Keratinocyte (primary cell): ENCODE data around the gene PTBP3. TPM values are rescaled to one million over a fixed set of nuclear protein-coding genes. Genes with fewer than 3 reads are reported as not detected.

ENCODE experiments used
- DNase-seq: peaks from one replicate; pipeline ENCODE4 v3.0.0-alpha.2; 2011; ENCODE audit warnings: low read depth, missing footprints, low spot score
- FAIRE-seq: peaks from 2 replicates; lab custom pipeline; 2011; peaks lifted over from hg19 to GRCh38; lab: Jason Lieb, UNC
- H2AFZ ChIP-seq: 2 replicates; pipeline ENCODE4 v1.6.0; 2012; ENCODE audit warnings: low read length, control low read depth, inconsistent platforms; ENCODE audit not compliant: control insufficient read depth
- H3K27ac ChIP-seq: 2 replicates; pipeline ENCODE4 v1.5.1; 2011; ENCODE audit warnings: low read length; ENCODE audit not compliant: control insufficient read depth, insufficient read depth
- H3K27me3 ChIP-seq: 3 replicates; pipeline ENCODE4 v1.6.0; 2011; ENCODE audit warnings: low read length; ENCODE audit not compliant: control insufficient read depth, insufficient read depth; ENCODE audit errors: extremely low read depth
- H3K36me3 ChIP-seq, 2 experiments: 2 replicates in 1 of 2; 3 replicates in 1 of 2; pipeline ENCODE4 v1.5.1; 2011; ENCODE audit warnings: low read length in 2 of 2, mild to moderate bottlenecking in 1 of 2; ENCODE audit not compliant: control insufficient read depth in 2 of 2, insufficient read depth in 2 of 2; ENCODE audit errors: extremely low read depth in 1 of 2
- H3K4me1 ChIP-seq: 3 replicates; pipeline ENCODE4 v1.5.1; 2011; ENCODE audit warnings: low read length; ENCODE audit not compliant: control insufficient read depth, insufficient read depth; ENCODE audit errors: extremely low read depth
- H3K4me2 ChIP-seq: 3 replicates; pipeline ENCODE4 v1.6.0; 2011; ENCODE audit warnings: low read depth, low read length; ENCODE audit not compliant: control insufficient read depth, insufficient read depth; ENCODE audit errors: extremely low read depth
- H3K4me3 ChIP-seq, 3 experiments: fragments of 200-600 bp in 1 of 3; sonication (generic) in 1 of 3; 2 replicates in 2 of 3; 3 replicates in 1 of 3; pipeline ENCODE4 v1.5.1; 2011 to 2016; ENCODE audit warnings: low read length in 3 of 3, mild to moderate bottlenecking in 3 of 3, control low read depth in 2 of 3, inconsistent platforms in 1 of 3, low read depth in 1 of 3, mixed read lengths in 1 of 3, mixed run types in 1 of 3, moderate library complexity in 1 of 3; ENCODE audit not compliant: control insufficient read depth in 2 of 3, insufficient read depth in 2 of 3; ENCODE audit errors: extremely low read depth in 1 of 3
- H3K79me2 ChIP-seq: 2 replicates; pipeline ENCODE4 v1.6.0; 2012; ENCODE audit warnings: low read length; ENCODE audit not compliant: control insufficient read depth, insufficient read depth
- H3K9ac ChIP-seq: 3 replicates; pipeline ENCODE4 v1.6.0; 2011; ENCODE audit warnings: low read length; ENCODE audit not compliant: control insufficient read depth, insufficient read depth; ENCODE audit errors: extremely low read depth
- H3K9me1 ChIP-seq: 3 replicates; pipeline ENCODE4 v1.6.0; 2011; ENCODE audit warnings: low read length; ENCODE audit not compliant: control insufficient read depth, insufficient read depth; ENCODE audit errors: extremely low read depth
- H3K9me3 ChIP-seq: 2 replicates; pipeline ENCODE4 v1.5.1; 2012; ENCODE audit warnings: low read depth, low read length; ENCODE audit not compliant: control insufficient read depth
- H4K20me1 ChIP-seq: 3 replicates; pipeline ENCODE4 v1.6.0; 2011; ENCODE audit warnings: low read length; ENCODE audit not compliant: control insufficient read depth, insufficient read depth; ENCODE audit errors: extremely low read depth
- EZH2 ChIP-seq: IDR thresholded peaks from one replicate; pipeline ENCODE4 v1.6.1; 2012; ENCODE audit warnings: inconsistent platforms, mild to moderate bottlenecking, low read length, moderate library complexity
- dilution Hi-C: fragments of 300-500 bp; cut with MboI; formaldehyde crosslinking; loops from one replicate; pipeline ENCODE4 v1.7.0; 2020; ENCODE audit warnings: low sequenced_read_pairs; ENCODE audit not compliant: extremely low pct_ligation_motif_present
- polyA plus RNA-seq, 5 experiments: library from polyadenylated mRNA; depleted of rRNA in 3 of 5; stranded (reverse) in 3 of 5; stranded (forward) in 1 of 5; unstranded in 1 of 5; fragments of >200 nt; gene quantifications; 1 replicate in 1 of 5; 2 replicates in 3 of 5; 3 replicates in 1 of 5; pipeline versions ENCODE4 v1.2.1 to v1.2.3, GENCODE V29; 2011 to 2012; ENCODE audit warnings: missing spikeins in 2 of 5, low read depth in 1 of 5, low replicate concordance in 1 of 5
- TF ChIP-seq, protein P1 (sequence below), 3 experiments: IDR thresholded peaks in 1 of 3; conservative IDR thresholded peaks in 1 of 3; optimal IDR thresholded peaks in 1 of 3; 2 replicates in 2 of 3; 3 replicates in 1 of 3; pipeline versions ENCODE3 to v1.5.1; 2011; ENCODE audit warnings: low read length in 3 of 3, mild to moderate bottlenecking in 3 of 3, moderate library complexity in 2 of 3, control low read depth in 1 of 3, inconsistent platforms in 1 of 3; ENCODE audit not compliant: insufficient read depth in 2 of 3; ENCODE audit errors: extremely low read depth in 1 of 3

PTBP3 gene
- polyA plus RNA-seq, 1 donor (not counting 4 experiments of a cell fraction or from before 2014, with no cell fraction given): 51.0 TPM

DNA sequence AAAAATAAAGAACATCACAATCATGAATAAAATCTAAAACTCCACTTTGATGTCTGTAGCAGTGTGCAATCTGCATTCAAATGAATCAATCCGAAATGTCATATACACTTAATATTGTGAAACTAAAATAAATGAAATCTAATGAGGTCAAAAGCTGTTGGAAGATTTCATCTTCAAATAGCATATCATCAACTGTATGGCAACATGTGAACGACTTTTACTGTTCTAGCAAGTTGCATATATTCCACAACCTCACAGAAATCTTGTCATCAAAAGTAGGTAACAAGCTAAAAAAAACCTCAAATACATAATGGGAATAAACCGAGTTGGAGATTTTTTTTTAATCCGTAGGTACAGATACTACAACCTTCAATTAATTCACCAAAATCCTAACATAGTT, 1.2 kb downstream of the PTBP3 start:
- H3K9ac ChIP-seq: peak overlapping the region; percentile 94

DNA sequence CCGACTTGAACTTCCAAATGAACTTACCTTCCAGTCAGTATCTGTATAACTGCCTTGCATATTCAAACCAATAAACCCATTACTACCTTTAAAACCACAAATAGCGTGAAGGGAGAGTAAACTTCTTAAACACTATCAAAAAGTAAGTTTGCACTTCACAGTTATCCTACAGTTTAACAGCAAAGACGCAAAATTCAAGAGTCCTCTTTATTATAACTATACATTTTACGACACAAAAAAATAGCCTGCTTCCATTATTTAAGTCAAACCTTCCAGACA, 1.8 kb downstream of the PTBP3 start:
- no peak for DNase-seq

More for the DNA sequence above, 1.2 kb downstream of the PTBP3 start:
- dilution Hi-C loops: no loop called here
- Histone ChIP-seq H3K27ac (peak overlapping the region; percentile 81), H3K4me1 (peaks cover 19% of the 10 kb centered on the region), H3K27me3 (no peaks in the 10 kb centered on the region), H3K36me3 (no peaks in the 10 kb centered on the region), H3K9me1 (no peaks in the 10 kb centered on the region), H2AFZ (no peak overlapping the region), H3K4me2 (peak overlapping the region; percentile 95), H3K79me2 (peaks cover 60% of the 10 kb centered on the region), H4K20me1 (no peaks in the 10 kb centered on the region), H3K4me3 (peak overlapping the region; percentile 74 to 89 (median 77)), H3K9me3 (no peaks in the 10 kb centered on the region)
- TF ChIP-seq, protein P1, sequence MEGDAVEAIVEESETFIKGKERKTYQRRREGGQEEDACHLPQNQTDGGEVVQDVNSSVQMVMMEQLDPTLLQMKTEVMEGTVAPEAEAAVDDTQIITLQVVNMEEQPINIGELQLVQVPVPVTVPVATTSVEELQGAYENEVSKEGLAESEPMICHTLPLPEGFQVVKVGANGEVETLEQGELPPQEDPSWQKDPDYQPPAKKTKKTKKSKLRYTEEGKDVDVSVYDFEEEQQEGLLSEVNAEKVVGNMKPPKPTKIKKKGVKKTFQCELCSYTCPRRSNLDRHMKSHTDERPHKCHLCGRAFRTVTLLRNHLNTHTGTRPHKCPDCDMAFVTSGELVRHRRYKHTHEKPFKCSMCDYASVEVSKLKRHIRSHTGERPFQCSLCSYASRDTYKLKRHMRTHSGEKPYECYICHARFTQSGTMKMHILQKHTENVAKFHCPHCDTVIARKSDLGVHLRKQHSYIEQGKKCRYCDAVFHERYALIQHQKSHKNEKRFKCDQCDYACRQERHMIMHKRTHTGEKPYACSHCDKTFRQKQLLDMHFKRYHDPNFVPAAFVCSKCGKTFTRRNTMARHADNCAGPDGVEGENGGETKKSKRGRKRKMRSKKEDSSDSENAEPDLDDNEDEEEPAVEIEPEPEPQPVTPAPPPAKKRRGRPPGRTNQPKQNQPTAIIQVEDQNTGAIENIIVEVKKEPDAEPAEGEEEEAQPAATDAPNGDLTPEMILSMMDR (optimal IDR thresholded peaks at IDR 0.05 in 1 of 3, IDR thresholded peaks at IDR 0.05 in 1 of 3, conservative IDR thresholded peaks at IDR 0.05 in 1 of 3; ENCODE audit: extremely low read depth in 1 of 3, insufficient read depth in 2 of 3, low read length in 3 of 3): no peak
- no peak for TF ChIP-seq EZH2
- FAIRE-seq: no peak
- DNase-seq: no peak

More for the DNA sequence above, 1.8 kb downstream of the PTBP3 start:
- H3K9me1 ChIP-seq: no peaks in the 10 kb centered on the region
- H4K20me1 ChIP-seq: no peaks in the 10 kb centered on the region
- H3K36me3 ChIP-seq: no peaks in the 10 kb centered on the region
- peak overlapping the region; percentile 94 for H3K9ac ChIP-seq
- H3K9me3 ChIP-seq: no peaks in the 10 kb centered on the region
- H3K79me2 ChIP-seq: peaks cover 66% of the 10 kb centered on the region
- H3K4me1 ChIP-seq: peaks cover 19% of the 10 kb centered on the region
- dilution Hi-C loops: no loop called here
- TF ChIP-seq, protein P1 (optimal IDR thresholded peaks at IDR 0.05 in 1 of 3, IDR thresholded peaks at IDR 0.05 in 1 of 3, conservative IDR thresholded peaks at IDR 0.05 in 1 of 3; ENCODE audit: extremely low read depth in 1 of 3, insufficient read depth in 2 of 3, low read length in 3 of 3): no peak
- TF ChIP-seq EZH2: no peak
- H3K27me3 ChIP-seq: no peaks in the 10 kb centered on the region
- H2AFZ ChIP-seq: no peak overlapping the region
- no peak for FAIRE-seq
- H3K4me3 ChIP-seq: peak overlapping the region; percentile 74 to 89 (median 77)
- peak overlapping the region; percentile 95 for H3K4me2 ChIP-seq
- H3K27ac ChIP-seq: peak overlapping the region; percentile 81
